ENCODE data around the gene FBXO3. TPM values are rescaled to one million over a fixed set of nuclear protein-coding genes. Genes with fewer than 3 reads are reported as not detected.
"Not testable (repeated sequence)": the region's sequence is repeated elsewhere in the genome, so short reads cannot be mapped to it uniquely, and the experiment has no call there.

Gene FBXO3
- total RNA-seq, 1 experiment from 2014 or later, result 42.0 TPM

GRCh38 chr11:33797879-33798278 is 23.6 kb upstream of the FBXO3 start:
- H2AFZ ChIP-seq (ENCODE audit: low read length), result no peak overlapping the region
- no peaks in the 10 kb centered on the region for H3K9me2 ChIP-seq (replicated peaks; ENCODE audit: insufficient read depth, low read length)
- no peaks in the 10 kb centered on the region for H3K79me2 ChIP-seq (ENCODE audit: low read length)
- H3K4me3 ChIP-seq (ENCODE audit: low read length), result no peak overlapping the region
- H3K4me1 ChIP-seq (ENCODE audit: low read length), result no peaks in the 10 kb centered on the region
- no peaks in the 10 kb centered on the region; the same call in 1 of the 2 replicates for H3K27me3 ChIP-seq (ENCODE audit: low read length)
- no peak overlapping the region for H3K9ac ChIP-seq (ENCODE audit: low read length)
- no peaks in the 10 kb centered on the region for H4K20me1 ChIP-seq (ENCODE audit: insufficient read depth, low read depth, low read length)
- no peak overlapping the region for H3K4me2 ChIP-seq (ENCODE audit: low read depth, low read length, poor library complexity, severe bottlenecking)
- no peak for DNase-seq
- H3K36me3 ChIP-seq (ENCODE audit: insufficient read depth, low read length), result no peaks in the 10 kb centered on the region
- no peaks in the 10 kb centered on the region for H3K9me3 ChIP-seq (ENCODE audit: low read length)
- H3K27ac ChIP-seq (ENCODE audit: low read length), result no peak overlapping the region

DNA sequence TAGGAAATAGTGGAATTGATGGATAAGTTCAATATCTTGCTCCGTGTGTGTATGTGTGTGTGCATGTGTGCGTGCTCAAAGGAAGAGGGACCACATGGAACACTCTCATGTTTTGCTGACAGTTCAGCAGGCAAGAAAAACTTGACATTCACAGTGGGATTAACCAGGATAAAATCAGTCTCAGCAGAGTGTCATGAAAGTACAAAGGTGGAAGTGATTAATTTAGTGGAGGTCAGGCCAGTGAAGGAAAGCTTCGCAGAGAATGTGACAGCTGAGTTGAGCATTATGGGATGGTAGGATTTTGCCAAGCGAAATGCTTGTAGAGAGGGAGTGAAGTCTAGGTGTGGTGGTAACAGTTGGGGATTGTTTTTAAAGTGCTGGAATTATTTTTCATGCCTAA is 15.7 kb upstream of the FBXO3 start:
- no peak for DNase-seq
- H3K4me2 ChIP-seq (ENCODE audit: low read depth, low read length, poor library complexity, severe bottlenecking), result no peak overlapping the region
- no peaks in the 10 kb centered on the region for H3K4me1 ChIP-seq (ENCODE audit: low read length)
- no peak overlapping the region for H2AFZ ChIP-seq (ENCODE audit: low read length)
- no peaks in the 10 kb centered on the region for H3K79me2 ChIP-seq (ENCODE audit: low read length)
- H3K4me3 ChIP-seq (ENCODE audit: low read length), result no peak overlapping the region
- no peaks in the 10 kb centered on the region for H3K9me3 ChIP-seq (ENCODE audit: low read length)
- H3K36me3 ChIP-seq (ENCODE audit: insufficient read depth, low read length), result no peaks in the 10 kb centered on the region
- no peaks in the 10 kb centered on the region for H3K9me2 ChIP-seq (replicated peaks; ENCODE audit: insufficient read depth, low read length)
- no peaks in the 10 kb centered on the region; the same call in 1 of the 2 replicates for H3K27me3 ChIP-seq (ENCODE audit: low read length)
- H3K9ac ChIP-seq (ENCODE audit: low read length), result no peak overlapping the region
- no peak overlapping the region for H3K27ac ChIP-seq (ENCODE audit: low read length)
- H4K20me1 ChIP-seq (ENCODE audit: insufficient read depth, low read depth, low read length), result no peaks in the 10 kb centered on the region

DNA sequence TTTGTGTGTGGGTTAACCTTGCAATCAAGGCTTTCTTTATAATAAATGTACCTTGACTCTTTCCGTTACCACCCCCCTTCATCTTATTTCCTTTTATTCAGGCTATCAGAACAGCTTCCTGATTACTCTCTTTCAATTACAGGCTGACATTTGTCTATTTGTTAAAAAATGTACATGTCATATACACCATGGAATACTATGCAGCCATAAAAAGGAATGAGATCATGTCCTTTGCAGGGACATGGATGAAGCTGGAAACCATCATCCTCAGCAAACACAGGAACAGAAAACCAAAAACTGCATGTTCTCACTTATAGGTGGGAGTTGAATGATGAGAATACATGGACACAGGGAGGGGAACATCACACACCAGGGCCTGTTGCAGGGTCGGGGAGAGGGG is 13.8 kb upstream of the FBXO3 start:
- H3K27ac ChIP-seq (ENCODE audit: low read length); DNase-seq; H3K4me2 ChIP-seq (ENCODE audit: low read depth, low read length, poor library complexity, severe bottlenecking); H3K4me3 ChIP-seq (ENCODE audit: low read length); H3K9me2 ChIP-seq (replicated peaks; ENCODE audit: insufficient read depth, low read length); H3K9me3 ChIP-seq (ENCODE audit: low read length); H4K20me1 ChIP-seq (ENCODE audit: insufficient read depth, low read depth, low read length); H3K27me3 ChIP-seq (ENCODE audit: low read length); H3K36me3 ChIP-seq (ENCODE audit: insufficient read depth, low read length); H2AFZ ChIP-seq (ENCODE audit: low read length); H3K79me2 ChIP-seq (ENCODE audit: low read length); H3K9ac ChIP-seq (ENCODE audit: low read length); H3K4me1 ChIP-seq (ENCODE audit: low read length): not testable (repeated sequence)

GRCh38 chr11:33787076-33787475 is 12.8 kb upstream of the FBXO3 start:
- Histone ChIP-seq H2AFZ (ENCODE audit: low read length) (no peak overlapping the region), H3K4me3 (ENCODE audit: low read length) (no peak overlapping the region), H4K20me1 (ENCODE audit: insufficient read depth, low read depth, low read length) (no peaks in the 10 kb centered on the region), H3K9ac (ENCODE audit: low read length) (no peak overlapping the region), H3K9me2 (replicated peaks; ENCODE audit: insufficient read depth, low read length) (no peaks in the 10 kb centered on the region), H3K36me3 (ENCODE audit: insufficient read depth, low read length) (no peaks in the 10 kb centered on the region), H3K4me1 (ENCODE audit: low read length) (no peaks in the 10 kb centered on the region), H3K9me3 (ENCODE audit: low read length) (no peaks in the 10 kb centered on the region), H3K79me2 (ENCODE audit: low read length) (no peaks in the 10 kb centered on the region), H3K27me3 (ENCODE audit: low read length) (no peaks in the 10 kb centered on the region), H3K27ac (ENCODE audit: low read length) (no peak overlapping the region), H3K4me2 (ENCODE audit: low read depth, low read length, poor library complexity, severe bottlenecking) (no peak overlapping the region)
- DNase-seq, result no peak

DNA sequence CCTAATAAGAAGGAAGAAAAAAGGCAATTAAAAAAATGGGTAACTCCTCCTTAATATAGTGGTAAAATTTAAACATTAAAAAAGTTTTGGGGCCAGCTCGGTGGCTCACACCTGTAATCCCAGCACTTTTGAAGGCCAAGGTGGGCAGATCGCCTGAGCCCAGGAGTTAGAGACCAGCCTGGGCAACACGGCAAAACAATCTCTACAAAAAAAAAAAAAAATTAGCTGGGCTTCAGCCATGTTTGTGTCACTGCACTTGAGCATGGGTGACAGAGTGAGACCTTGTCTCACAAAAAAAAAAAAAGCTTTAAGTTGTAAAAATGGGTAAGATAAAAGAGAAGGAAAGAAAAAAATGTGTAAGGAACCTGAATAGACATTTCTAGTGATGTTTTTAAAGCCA is 11.3 kb upstream of the FBXO3 start:
- DNase-seq, result no peak
- Histone ChIP-seq H3K27me3 (ENCODE audit: low read length) (no peaks in the 10 kb centered on the region), H3K79me2 (ENCODE audit: low read length) (no peaks in the 10 kb centered on the region), H3K9me3 (ENCODE audit: low read length) (no peaks in the 10 kb centered on the region), H3K9me2 (replicated peaks; ENCODE audit: insufficient read depth, low read length) (no peaks in the 10 kb centered on the region), H3K27ac (ENCODE audit: low read length) (no peak overlapping the region), H3K36me3 (ENCODE audit: insufficient read depth, low read length) (no peaks in the 10 kb centered on the region), H3K4me3 (ENCODE audit: low read length) (no peak overlapping the region), H2AFZ (ENCODE audit: low read length) (no peak overlapping the region), H3K4me1 (ENCODE audit: low read length) (no peaks in the 10 kb centered on the region), H3K4me2 (ENCODE audit: low read depth, low read length, poor library complexity, severe bottlenecking) (no peak overlapping the region), H4K20me1 (ENCODE audit: insufficient read depth, low read depth, low read length) (no peaks in the 10 kb centered on the region), H3K9ac (ENCODE audit: low read length) (no peak overlapping the region)

- H3K4me3 ChIP-seq (ENCODE audit: low read length), result no peak overlapping the region
- no peaks in the 10 kb centered on the region for H3K36me3 ChIP-seq (ENCODE audit: insufficient read depth, low read length)
- H3K9me2 ChIP-seq (replicated peaks; ENCODE audit: insufficient read depth, low read length), result no peaks in the 10 kb centered on the region
- no peak overlapping the region for H3K27ac ChIP-seq (ENCODE audit: low read length)
- no peaks in the 10 kb centered on the region for H3K79me2 ChIP-seq (ENCODE audit: low read length)
- no peak overlapping the region for H3K9ac ChIP-seq (ENCODE audit: low read length)
- H4K20me1 ChIP-seq (ENCODE audit: insufficient read depth, low read depth, low read length), result no peaks in the 10 kb centered on the region; the same call in 1 of the 2 replicates
- no peaks in the 10 kb centered on the region for H3K9me3 ChIP-seq (ENCODE audit: low read length)
- no peak for DNase-seq
- peaks cover 1% of the 10 kb centered on the region; the same call in 1 of the 2 replicates for H3K27me3 ChIP-seq (ENCODE audit: low read length)
- peaks cover 18% of the 10 kb centered on the region for H3K4me1 ChIP-seq (ENCODE audit: low read length)
- no peak overlapping the region for H3K4me2 ChIP-seq (ENCODE audit: low read depth, low read length, poor library complexity, severe bottlenecking)
- no peak overlapping the region for H2AFZ ChIP-seq (ENCODE audit: low read length)
These were observed 5.7 kb upstream of the FBXO3 start for GRCh38 chr11:33779849-33780528.

DNA sequence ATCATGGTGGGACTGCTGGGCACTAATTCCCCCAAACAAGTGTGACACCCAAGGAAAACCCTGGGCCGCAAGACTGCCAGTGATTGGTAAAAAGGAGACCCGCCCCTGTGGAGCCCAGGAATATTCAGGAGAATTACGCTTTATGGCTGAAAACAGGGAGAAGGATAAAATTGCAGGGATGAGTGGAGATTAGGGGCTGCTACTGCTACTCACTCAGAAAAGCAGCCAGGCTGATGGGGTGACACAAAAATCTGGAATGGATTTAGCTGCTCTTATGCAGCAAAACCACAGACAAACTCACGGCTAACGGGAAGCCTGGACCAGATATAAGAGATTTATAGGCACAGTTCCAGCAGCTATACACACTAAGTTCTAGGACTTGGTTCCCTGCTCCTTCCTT is 4.4 kb upstream of the FBXO3 start:
- Histone ChIP-seq H3K9me2 (replicated peaks; ENCODE audit: insufficient read depth, low read length) (no peaks in the 10 kb centered on the region), H3K4me1 (ENCODE audit: low read length) (peaks cover 24% of the 10 kb centered on the region), H3K79me2 (ENCODE audit: low read length) (no peaks in the 10 kb centered on the region), H3K27me3 (ENCODE audit: low read length) (peaks cover 5% of the 10 kb centered on the region; the same call in 1 of the 2 replicates), H3K4me3 (ENCODE audit: low read length) (no peak overlapping the region), H3K27ac (ENCODE audit: low read length) (no peak overlapping the region), H3K36me3 (ENCODE audit: insufficient read depth, low read length) (no peaks in the 10 kb centered on the region), H4K20me1 (ENCODE audit: insufficient read depth, low read depth, low read length) (no peaks in the 10 kb centered on the region; the same call in 1 of the 2 replicates), H3K9me3 (ENCODE audit: low read length) (no peaks in the 10 kb centered on the region), H3K4me2 (ENCODE audit: low read depth, low read length, poor library complexity, severe bottlenecking) (no peak overlapping the region), H3K9ac (ENCODE audit: low read length) (no peak overlapping the region), H2AFZ (ENCODE audit: low read length) (no peak overlapping the region)
- DNase-seq, result no peak

- H3K79me2 ChIP-seq (ENCODE audit: low read length), result no peaks in the 10 kb centered on the region
- H4K20me1 ChIP-seq (ENCODE audit: insufficient read depth, low read depth, low read length), result peaks cover under 1% of the 10 kb centered on the region; the same call in 1 of the 2 replicates
- peaks cover 31% of the 10 kb centered on the region for H3K4me1 ChIP-seq (ENCODE audit: low read length)
- DNase-seq, result peak; percentile 54
- no peak overlapping the region for H2AFZ ChIP-seq (ENCODE audit: low read length)
- H3K4me3 ChIP-seq (ENCODE audit: low read length), result no peak overlapping the region
- peaks cover 5% of the 10 kb centered on the region; the same call in 1 of the 2 replicates for H3K27me3 ChIP-seq (ENCODE audit: low read length)
- no peaks in the 10 kb centered on the region for H3K9me2 ChIP-seq (replicated peaks; ENCODE audit: insufficient read depth, low read length)
- no peak overlapping the region for H3K27ac ChIP-seq (ENCODE audit: low read length)
- H3K9ac ChIP-seq (ENCODE audit: low read length), result no peak overlapping the region
- H3K9me3 ChIP-seq (ENCODE audit: low read length), result no peaks in the 10 kb centered on the region
- no peaks in the 10 kb centered on the region for H3K36me3 ChIP-seq (ENCODE audit: insufficient read depth, low read length)
- H3K4me2 ChIP-seq (ENCODE audit: low read depth, low read length, poor library complexity, severe bottlenecking), result no peak overlapping the region
These were observed 3.6 kb upstream of the FBXO3 start for GRCh38 chr11:33777906-33778305.

All from Karpas-422 (cell line).